ENCODE results near the gene SLFN12L.

- TF ChIP-seq CTCF (IDR thresholded peaks at IDR 0.05; ENCODE audit: low read depth, low read length) (no peak), EZH2phosphoT487 (IDR thresholded peaks at IDR 0.05; ENCODE audit: low read depth) (no peak)
These were observed 2.2 kb upstream of the SLFN12L start for GRCh38 chr17:35539659-35540026.
